GM12872 (cell line): ENCODE data around the gene ALX1.

ENCODE experiments used
- TF ChIP-seq, protein P1 (sequence below): IDR thresholded peaks from 3 replicates; pipeline ENCODE4 v1.5.1; 2011; ENCODE audit warnings: low read depth, mild to moderate bottlenecking, low read length, moderate library complexity; ENCODE audit not compliant: insufficient read depth

ALX1 gene

DNA sequence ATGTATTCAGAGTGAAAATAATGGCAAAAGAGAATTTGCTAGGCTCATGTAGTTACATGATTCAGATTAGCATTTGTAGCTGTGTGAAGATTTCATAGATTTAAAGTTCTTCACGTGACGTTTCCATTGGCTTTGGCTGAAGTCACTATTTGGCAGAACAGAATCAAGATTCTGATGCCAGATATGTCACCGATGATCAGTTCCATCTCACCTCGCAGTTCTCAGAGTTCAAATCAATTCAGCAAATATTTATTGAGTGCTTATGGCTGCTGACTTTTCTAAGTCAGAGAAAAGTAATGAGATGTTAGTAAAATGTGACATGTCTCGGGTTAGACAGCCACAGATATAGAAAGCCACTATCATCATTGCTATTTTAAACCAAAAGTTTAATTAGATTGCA, 28.4 kb downstream of the ALX1 start:
- TF ChIP-seq, protein P1, sequence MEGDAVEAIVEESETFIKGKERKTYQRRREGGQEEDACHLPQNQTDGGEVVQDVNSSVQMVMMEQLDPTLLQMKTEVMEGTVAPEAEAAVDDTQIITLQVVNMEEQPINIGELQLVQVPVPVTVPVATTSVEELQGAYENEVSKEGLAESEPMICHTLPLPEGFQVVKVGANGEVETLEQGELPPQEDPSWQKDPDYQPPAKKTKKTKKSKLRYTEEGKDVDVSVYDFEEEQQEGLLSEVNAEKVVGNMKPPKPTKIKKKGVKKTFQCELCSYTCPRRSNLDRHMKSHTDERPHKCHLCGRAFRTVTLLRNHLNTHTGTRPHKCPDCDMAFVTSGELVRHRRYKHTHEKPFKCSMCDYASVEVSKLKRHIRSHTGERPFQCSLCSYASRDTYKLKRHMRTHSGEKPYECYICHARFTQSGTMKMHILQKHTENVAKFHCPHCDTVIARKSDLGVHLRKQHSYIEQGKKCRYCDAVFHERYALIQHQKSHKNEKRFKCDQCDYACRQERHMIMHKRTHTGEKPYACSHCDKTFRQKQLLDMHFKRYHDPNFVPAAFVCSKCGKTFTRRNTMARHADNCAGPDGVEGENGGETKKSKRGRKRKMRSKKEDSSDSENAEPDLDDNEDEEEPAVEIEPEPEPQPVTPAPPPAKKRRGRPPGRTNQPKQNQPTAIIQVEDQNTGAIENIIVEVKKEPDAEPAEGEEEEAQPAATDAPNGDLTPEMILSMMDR = no peak

DNA sequence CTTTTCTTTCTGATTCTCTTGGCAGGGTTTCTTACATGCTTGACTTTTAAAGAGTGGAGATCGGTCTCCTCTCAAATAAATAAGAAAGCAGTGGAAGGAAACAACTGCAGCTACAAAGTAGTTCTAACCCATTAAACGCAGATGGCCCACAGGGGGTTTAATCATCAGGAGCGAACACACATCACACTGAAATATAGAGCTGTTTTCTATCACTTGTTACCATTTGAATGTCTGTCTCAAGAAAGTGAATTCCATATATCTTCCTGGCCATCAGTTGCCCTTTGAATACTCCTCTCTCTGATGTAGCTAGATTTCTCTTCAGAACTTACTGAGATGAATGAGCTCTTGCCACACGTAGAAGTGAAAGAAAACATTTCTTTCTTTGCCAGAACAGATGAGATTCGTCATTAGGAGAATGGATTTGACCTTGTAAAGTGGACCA, 29.1 kb downstream of the ALX1 start:
- TF ChIP-seq, protein P1 = no peak

DNA sequence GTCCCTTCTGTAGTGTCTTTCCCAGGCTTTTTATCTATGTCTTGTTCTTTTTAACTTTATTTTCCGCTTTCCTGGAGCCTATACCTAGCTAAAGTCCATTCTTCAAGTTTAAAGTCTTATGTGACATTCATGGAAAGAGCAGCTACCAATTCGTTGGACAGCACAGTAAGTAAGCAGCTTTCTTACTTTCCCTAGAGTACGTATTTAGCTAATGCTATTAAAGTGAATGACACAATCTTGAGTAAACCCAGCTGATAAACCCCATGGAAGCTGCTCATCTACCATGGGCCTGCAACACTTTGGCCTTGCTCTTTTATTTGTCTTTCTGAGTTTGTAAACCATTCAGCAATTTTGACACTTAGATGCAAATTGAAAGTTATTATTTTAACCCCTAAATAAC, 30.0 kb downstream of the ALX1 start:
- TF ChIP-seq, protein P1 = no peak

DNA sequence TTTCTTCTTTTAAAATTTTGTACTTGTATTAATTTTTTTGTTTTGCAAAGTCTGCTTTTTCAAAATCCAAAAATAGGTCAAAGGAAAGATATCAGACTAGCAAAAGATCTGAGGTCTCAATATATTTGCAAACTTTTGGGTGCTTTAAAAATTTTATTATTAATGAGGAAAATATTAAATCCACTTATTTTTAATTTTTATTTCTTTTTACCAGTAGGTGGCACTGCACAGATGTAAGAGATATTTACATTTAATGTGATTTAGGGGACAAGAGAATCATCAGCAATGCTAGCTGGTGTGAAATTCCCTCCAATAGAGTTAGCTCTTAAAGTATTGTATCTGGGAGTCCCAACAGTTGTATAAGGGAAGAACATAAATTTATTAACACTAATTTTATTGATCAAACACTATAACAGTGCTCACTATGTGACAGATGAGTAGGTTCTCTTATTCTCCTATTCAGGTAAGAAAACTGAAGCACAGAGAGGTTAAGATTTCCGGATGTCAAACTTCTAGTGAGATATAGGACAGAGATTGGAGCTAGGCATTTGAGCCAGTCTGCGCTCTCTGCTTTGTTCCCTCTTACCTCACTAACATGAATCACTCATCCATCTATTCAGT, 30.5 kb downstream of the ALX1 start:
- TF ChIP-seq, protein P1 = no peak; the same call in 2 of the 3 replicates

DNA sequence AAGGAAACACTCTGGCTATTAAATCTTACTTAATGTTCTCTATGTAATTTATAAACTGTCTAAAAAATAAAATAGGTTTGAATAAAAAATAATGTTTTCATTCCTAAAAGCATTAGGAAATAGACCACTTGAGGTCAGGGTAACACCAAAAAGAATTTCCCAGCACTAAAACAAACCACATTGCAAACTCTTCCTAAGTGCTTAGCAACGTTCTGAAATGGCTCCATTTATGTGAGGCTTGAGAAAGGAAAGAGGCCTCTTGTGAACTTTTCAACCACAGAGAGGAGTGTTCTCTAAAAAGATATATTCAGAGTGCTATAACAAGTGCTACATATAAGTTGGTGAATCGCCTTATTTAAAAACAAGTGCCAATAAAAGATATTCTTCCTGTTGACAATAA, 42.7 kb downstream of the ALX1 start:
- TF ChIP-seq, protein P1 = no peak

DNA sequence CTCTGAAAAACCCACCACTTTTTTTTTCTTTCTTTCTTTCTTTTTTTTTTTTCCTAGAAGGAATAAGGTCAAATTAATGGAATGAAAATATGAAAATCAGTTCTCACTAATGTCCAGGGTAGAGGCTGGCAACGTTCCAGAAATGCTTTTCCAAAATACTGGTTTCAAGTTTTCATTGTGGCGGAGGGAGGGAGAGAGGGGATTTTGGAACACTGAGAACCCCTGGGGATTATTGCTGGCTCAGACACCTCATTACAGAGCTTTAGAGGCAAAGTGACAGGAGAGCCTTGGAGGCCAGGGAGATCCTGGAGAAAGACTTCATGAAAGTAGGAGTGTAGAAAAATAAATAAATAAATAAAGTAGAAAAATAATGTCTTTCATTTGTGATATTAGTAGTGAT, 45.4 kb downstream of the ALX1 start:
- TF ChIP-seq, protein P1 = no peak

DNA sequence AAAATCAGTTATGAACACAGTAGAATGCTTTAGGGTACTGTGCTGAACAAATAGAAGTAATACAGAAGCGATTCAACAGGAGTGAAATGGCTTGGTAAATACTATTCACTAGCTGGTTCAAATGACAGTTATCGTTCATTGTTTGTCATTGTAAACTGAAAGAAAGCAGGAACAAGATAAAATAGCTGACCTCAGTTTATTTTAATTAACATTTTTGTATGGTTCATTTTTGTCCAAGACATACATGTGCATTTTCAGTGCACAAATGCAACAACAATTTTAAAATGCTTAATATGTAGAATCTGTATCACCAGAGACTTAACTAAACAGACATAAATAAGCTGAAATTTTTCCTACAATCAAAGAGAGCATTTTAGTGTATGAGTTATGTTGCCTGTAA, 49.9 kb downstream of the ALX1 start:
- TF ChIP-seq, protein P1 = no peak
